GM18868 (cell line): Measurements from ENCODE around the gene HIRA.
"Not testable (repeated sequence)": the region's sequence is repeated elsewhere in the genome, so short reads cannot be mapped to it uniquely, and the experiment has no call there.

ENCODE experiments used
- ATAC-seq: cut with Tn5 transposase; IDR thresholded peaks from one replicate; pipeline ENCODE4 v1.9.1; 2021; ENCODE audit warnings: mild to moderate bottlenecking, moderate library complexity; ENCODE audit not compliant: unreplicated experiment

Gene HIRA

GRCh38 chr22:19445279-19445982 is 13.9 kb upstream of the HIRA start:
- ATAC-seq: not testable (repeated sequence)

DNA sequence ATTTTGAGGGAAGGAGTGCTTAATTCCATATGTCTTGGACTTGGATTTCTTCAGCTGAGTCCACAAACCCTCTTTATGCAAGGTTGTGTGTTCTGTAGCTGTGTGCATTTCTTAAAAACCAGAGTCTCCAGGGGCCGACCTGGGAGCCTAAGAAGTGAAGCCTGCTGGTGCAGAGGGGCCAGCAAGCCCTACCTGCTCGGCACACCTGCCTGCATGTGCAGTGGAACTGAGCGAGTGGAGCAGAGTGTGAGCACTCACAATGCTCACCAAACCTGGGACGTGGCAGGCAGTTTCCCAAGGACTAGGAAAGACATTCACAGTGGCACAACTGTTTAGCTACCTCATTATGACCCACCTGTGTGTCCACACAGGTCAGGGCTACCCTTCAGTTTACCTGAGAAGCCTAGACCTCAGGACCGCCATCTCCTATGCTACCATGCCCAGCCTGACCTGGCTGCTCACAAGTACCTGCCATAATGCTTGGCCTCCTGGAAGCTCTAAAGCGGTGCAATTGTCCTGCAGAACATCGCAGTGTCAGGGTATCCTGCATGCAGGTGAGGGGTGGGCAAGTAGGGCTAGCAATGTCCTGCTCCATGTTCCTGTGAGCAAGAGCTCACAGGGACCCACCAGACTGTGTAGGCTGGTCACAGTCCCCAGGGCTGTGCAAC is 12.1 kb upstream of the HIRA start:
- no peak for ATAC-seq

- ATAC-seq: no peak
Measured at GRCh38 chr22:19442166-19442565, 10.6 kb upstream of the HIRA start.

DNA sequence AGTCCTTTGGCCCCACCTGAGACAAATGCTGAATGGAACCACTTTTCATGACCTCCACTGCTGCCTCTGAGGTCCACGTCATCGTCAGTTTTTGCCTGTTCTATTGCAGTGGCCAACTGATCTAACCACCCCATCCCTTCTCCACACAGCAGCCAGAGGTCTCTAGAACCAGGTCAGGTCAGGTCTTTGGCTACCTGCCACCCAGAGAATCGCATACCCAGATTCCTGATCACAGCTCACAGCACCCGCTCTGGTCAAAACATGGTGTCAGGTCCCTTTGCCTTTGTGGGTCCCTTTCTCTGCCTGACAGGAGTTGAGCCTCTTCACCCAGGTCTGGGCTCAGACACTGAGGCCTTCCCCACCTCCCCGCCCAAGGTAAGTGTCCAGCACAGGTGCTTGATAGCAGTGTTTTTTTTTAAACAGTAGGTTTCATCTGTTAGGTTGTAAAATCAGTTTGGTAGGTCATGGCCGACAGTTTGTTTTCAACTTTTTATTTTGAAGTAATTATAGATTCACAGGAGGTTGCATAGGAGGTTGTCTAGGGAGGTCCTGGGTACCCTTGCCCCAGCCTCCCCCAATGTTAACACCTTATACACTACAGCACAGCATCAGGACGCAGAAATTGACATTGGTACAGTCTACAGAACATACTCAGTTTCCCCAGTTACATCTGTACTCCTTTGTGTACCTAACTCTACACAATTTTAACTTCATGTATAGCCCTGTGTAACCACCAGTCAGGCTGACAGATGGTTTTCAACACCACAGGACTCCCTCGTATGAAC is 9.1 kb upstream of the HIRA start:
- ATAC-seq: no peak

DNA sequence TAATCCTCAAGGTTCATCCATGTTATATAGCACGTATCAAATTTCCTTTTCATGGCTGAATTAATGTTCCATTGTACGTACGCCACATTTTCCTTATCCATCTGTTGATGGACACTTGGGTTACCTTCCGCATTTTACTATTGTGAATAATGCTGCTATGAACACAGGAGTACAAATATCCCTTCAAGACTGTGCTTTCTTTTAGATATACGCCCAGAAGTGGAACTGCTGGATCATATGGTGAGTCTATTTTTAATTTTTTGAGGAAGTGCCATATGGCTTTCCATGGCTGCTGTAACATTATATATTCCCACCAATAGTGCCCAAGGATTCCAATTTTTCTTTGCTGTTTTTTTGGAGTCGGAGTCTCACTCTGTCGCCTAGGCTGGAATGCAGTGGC is 6.8 kb upstream of the HIRA start:
- no peak for ATAC-seq

- ATAC-seq: not testable (repeated sequence)
Measured at GRCh38 chr22:19436444-19437161, 5.1 kb upstream of the HIRA start.

GRCh38 chr22:19434829-19435580 is 3.5 kb upstream of the HIRA start:
- no peak for ATAC-seq

GRCh38 chr22:19434401-19434800 is 2.9 kb upstream of the HIRA start:
- no peak for ATAC-seq

DNA sequence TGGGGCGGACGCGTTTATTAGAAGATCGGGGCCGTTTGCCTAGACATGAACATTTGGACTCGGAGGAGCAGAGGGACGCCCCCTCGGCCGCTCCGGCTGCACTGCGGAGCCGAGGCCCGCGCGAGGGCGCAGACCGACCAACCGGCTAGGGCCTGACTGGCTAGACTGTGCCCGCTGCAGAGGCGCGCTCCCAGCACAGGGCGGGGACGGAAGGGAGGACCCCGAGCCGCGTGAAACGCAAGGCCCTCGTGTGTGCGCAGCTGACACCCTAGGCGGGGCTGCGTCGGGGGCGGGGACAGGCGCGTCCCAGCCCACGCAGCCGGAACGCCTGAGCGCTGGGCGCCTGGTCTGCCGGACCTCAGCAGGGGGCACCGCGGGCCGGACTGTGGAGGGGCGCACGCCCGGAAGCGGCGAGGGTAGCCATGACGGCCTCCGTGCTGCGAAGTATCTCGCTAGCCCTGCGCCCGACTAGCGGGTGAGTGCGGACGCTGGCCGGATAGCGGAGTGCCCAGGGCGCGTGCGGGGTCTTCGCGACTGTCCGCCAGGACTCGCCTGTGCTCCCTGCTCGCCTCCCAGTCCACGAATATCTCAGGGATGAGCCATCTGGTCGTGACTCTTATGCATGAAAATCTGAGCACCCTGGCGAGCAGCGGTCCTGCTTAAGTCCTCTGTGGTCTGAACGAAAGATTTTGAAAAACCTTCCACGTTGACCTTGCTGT is 759 bp upstream of the HIRA start, which contains the start of gene MRPL40:
TSS of gene MRPL40 (plus strand) at position 413 of the 719 bp plus-strand sequence. CDS start at position 423, 10 bp downstream.
- ATAC-seq: peak; percentile 82

- no peak for ATAC-seq
Measured at GRCh38 chr22:19430890-19431541, 517 bp downstream of the HIRA start.

DNA sequence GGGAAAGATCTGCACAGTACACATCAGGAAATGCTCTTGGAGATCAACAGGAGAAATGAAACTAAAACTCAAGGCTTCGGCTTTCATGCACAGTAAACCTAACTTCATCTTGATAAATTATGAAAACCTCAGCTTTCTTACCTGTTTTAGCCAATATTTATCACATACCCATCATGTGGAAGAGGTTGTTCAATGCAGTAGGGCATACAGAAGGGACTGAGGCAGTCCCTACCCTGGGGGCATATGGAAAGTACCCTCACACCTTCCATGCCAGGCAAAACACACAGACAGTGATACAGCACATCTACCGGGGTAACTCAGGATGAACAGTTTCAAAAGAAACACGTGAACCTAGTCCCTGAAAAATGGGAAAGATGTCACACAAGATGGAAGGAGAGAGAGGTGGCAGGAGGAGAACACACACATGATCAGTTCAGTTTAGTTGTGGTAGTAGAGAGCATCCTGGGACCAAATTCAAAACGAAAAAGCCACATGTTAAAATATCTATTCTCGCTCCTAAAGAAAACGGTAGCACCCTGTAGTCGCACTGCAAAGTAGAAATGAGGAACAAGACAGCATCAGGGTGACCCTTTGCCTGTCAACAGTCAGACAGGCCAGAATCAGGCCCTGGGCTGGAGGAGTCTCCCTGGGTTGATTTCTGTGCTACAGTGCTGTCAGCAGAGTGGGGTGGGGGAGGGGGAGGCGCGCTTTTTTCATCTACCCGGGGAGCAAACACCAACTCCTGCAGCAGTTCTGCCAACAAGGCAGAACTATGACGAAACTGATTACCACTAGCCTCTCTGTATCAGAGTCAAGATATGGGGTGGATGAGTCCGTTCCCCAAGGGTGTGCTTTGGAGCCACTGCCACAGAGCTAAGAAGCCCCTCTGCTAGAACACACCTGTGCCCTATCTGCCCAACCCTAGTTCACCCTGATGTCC is 1.3 kb downstream of the HIRA start:
- no peak for ATAC-seq

DNA sequence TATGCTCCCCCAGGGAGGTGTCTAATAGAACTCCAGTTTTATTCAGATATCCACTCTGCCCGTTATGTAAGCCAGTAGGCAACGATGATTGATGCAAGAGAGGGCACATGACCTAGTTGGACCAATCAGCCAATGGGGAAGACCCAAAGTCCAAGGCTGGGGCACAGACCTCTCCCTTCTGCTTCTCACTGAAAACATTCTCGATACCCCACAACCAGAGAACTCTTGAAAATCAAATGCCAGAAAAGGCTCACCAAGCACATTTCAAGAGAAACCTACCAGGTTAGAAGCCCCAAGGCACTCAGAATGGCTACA is 7.4 kb downstream of the HIRA start:
- ATAC-seq: no peak

GRCh38 chr22:19422440-19423301 is 8.9 kb downstream of the HIRA start:
- no peak for ATAC-seq

GRCh38 chr22:19420321-19420720 is 11.2 kb downstream of the HIRA start:
- ATAC-seq: no peak

- ATAC-seq: peak; percentile 46
Measured at GRCh38 chr22:19419464-19420178, 11.9 kb downstream of the HIRA start.

GRCh38 chr22:19419086-19419463 is 12.5 kb downstream of the HIRA start:
- ATAC-seq: no peak

DNA sequence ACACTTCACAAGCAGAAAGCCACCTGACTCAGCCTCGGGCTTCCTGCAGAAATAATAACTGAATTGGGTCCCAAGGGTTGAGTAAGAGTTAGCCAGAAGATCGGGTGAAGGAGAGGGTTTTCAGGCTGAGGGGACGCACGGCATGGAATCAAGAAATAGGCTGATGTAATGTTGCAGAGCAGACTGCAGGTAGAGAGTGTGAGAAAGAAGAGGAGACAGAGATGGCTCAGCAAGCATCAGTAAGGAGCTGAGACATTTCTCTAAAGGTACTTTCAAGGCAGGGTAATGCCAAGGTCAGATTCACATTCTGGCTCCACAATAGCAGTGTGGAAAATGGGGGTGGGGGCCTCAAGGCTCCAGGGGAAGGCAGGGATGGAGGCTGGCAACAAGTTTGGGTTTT is 18.6 kb downstream of the HIRA start:
- no peak for ATAC-seq
